Endometrial microvascular endothelial cells (primary cell): Measurements from ENCODE around the gene CYP26B1. TPM values are rescaled to one million over a fixed set of nuclear protein-coding genes. Genes with fewer than 3 reads are reported as not detected.

Experiments used
- in situ Hi-C: cut with HindIII; loops from 2 replicates; pipeline ENCODE4 v1.10.0; 2017; ENCODE audit warnings: low sequenced_read_pairs, low pct_unique_long_range_greater_than_20kb; ENCODE audit errors: inconsistent ontology term
- total RNA-seq: library from RNA; depleted of rRNA; stranded (reverse); fragments of >200 nt; gene quantifications from one replicate; pipeline ENCODE4 v1.2.3, GENCODE V29; 2015; ENCODE audit errors: inconsistent ontology term

The CYP26B1 gene
- total RNA-seq, 1 donor from 2014 or later = 11.7 TPM

GRCh38 chr2:72132981-72133720, 14.5 kb downstream of the CYP26B1 start:
- in situ Hi-C loops = no loop called here

DNA sequence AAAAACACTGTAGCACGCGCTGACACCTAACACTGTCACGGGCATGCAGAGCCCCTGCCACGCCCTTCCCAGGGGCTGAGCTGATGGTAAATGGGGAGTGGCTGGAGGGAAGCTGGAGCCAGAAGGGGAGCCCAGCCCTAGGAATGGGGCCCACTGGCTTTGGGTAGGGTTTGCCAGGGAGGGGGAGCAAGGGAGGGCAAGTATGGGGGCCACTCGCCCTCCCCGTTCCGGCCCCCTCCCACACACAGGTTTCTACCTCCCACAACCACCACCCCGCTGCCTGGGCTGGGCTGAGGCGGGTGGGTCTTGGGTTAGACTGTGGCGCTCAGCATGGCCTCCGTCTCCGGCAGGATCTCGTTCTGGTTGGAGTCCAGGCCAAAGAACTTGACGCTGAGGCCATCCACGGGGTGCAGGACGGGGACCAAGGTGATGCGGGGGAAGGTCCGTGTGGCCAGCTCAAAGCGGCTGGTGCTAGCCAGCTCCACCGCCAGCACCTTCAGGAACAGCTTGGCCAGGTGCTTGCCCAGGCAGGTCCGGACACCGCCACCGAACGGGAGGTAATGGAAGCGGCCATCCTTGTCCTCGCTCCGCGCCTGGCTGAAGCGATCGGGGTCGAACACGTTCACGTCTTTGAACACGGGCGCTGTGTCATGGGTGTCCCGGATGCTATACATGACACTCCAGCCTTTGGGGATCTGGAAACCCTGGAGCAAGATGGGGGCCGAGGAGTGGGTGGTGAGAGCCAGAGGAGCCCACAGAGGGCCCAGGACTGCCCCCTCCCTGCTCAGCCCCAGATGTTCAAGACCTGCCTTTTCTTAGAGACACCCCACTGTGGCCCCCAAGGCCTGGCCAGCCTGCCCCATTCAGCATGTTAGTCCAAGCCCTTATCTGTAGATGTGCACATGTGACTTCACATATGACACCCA, 15.5 kb downstream of the CYP26B1 start:
- in situ Hi-C loops = no loop called here

GRCh38 chr2:72131371-72131891, 16.2 kb downstream of the CYP26B1 start:
- in situ Hi-C loops = no loop called here

- in situ Hi-C loops = no loop called here
These were observed 16.9 kb downstream of the CYP26B1 start for GRCh38 chr2:72130659-72131360.

- in situ Hi-C loops = no loop called here
These were observed 17.9 kb downstream of the CYP26B1 start for GRCh38 chr2:72129681-72130340.

DNA sequence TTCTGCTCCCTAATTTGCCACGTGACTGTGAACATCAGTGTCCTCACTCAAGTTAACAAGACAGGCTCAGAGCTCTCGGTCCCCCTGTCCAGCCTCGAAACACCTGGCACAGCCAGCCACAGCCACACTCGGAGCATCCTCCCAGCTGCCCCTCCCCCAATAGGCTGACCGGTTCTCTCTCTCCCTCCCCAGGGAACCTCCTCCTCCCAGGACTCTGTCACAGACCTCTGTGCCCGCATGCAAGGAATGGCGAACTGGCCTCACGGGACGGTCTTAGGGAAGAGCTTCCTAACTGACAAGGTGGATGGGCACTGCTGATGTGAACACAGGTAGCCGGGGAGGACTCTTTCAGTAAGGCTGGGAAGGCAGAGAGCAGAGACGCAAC, 18.8 kb downstream of the CYP26B1 start:
- in situ Hi-C loops = no loop called here

- in situ Hi-C loops = no loop called here
These were observed 19.4 kb downstream of the CYP26B1 start for GRCh38 chr2:72128059-72128842.

DNA sequence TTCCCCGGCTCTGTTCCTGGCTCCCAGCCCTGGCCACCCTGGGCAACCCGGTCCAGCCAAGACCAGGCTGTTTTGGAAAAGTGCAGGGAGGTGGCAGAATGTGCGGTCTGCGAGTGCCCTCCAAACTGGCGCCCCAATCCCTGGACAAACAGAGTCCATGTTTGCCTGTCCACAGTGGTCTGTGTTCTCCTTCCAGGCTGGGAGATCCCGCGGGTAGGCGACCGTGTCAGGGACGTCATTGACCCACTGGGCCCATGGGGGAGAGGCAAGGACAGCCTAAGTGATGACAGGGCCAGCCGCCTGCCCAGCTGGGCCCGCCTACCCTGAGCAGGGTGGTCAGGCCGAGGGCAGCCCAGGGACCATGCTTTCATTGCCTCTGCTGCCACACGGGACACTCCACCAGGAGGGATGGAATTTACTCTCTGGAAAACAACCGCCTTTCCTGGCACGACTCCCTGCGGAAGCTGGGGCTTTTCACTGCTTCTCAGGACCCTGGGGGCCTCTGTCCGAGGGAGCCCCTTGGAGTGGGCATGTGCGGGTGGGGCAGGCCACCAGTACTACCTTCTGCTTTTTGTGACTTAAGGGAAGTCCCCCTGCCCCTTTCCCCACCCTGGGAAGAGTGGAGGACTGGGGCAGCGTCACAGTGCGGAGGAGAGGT, 20.1 kb downstream of the CYP26B1 start:
- in situ Hi-C loops = no loop called here

GRCh38 chr2:72126186-72127100, 21.2 kb downstream of the CYP26B1 start:
- in situ Hi-C loops = no loop called here

DNA sequence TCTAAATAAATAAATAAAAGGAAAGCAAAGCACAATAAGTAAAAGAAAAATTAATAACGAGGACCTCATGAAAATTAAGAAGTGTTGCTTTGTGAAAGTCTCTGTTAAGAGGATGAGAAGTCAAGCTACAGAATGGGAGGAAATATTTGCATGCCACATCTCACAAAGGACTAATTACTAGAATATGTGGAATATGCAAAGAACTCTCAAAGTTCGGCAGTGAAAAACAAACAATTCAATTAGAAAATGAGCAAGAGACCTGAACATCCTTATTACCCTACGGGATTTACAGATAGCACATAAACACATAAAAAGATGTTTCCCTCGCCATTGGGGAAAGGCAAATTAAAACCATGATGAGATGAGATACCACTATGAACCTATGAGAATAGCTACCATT, 23.3 kb downstream of the CYP26B1 start:
- in situ Hi-C loops = no loop called here

- in situ Hi-C loops = no loop called here
These were observed 26.5 kb downstream of the CYP26B1 start for GRCh38 chr2:72121153-72121552.

GRCh38 chr2:72118951-72119350, 28.7 kb downstream of the CYP26B1 start:
- in situ Hi-C loops = no loop called here

DNA sequence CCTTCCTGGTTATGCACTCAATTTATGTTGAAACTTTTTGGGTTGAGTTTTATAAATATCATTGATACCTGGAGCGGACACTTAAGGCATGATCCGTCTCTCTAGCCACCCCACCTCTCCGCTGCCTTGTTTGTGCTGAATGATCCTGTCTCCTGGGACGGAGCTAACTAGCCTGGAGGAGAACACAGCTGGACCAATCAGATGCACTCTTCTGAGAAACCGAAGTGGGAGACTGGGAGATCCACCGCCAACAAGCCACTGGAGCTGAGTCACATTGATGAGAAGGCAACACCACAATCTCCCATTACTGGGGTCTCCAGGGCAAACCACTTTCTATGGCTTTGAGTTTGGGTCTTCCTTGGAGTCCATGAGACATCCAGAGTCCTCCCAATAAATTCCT, 29.3 kb downstream of the CYP26B1 start:
- in situ Hi-C loops = no loop called here

- in situ Hi-C loops = no loop called here
These were observed 29.9 kb downstream of the CYP26B1 start for GRCh38 chr2:72117718-72118117.

GRCh38 chr2:72117029-72117428, 30.6 kb downstream of the CYP26B1 start:
- in situ Hi-C loops = no loop called here

DNA sequence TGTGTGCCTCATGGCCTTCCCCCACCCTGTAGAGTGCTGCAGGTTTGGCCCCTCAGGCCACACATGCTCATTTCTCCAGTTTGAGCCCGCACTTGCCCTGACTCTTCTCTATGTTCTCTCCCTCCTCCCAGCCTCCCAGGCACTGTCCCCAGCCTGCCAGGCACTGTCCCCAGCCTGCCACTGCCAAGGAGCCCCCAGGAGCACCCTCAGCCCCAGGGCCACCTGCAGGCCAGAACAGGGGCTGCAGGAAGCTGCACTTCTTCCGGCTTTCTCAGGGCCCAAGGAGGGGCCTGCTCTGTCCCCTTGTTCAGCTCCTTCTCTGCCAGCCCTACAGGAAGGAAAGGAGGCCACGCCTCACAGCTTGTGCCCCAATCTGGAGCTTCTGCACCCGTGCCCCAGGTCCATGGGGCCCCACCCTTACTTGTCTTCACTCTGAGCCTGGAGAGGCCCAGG, 31.6 kb downstream of the CYP26B1 start:
- in situ Hi-C loops = no loop called here
